HG03095 (cell line): ENCODE data around the gene INTS11.

Experiments used
- ATAC-seq: cut with Tn5 transposase; IDR thresholded peaks from one replicate; pipeline ENCODE4 v1.9.1; 2021; ENCODE audit warnings: moderate library complexity; ENCODE audit not compliant: unreplicated experiment

INTS11 gene

GRCh38 chr1:1303736-1304135, 20.7 kb downstream of the INTS11 start:
- ATAC-seq, result no peak

GRCh38 chr1:1302951-1303509, 21.4 kb downstream of the INTS11 start:
- no peak for ATAC-seq

- ATAC-seq, result no peak
Observed at GRCh38 chr1:1302006-1302430, 22.4 kb downstream of the INTS11 start.

- no peak for ATAC-seq
Observed at GRCh38 chr1:1300352-1300739, 24.1 kb downstream of the INTS11 start.

GRCh38 chr1:1299686-1300351, 24.6 kb downstream of the INTS11 start:
- no peak for ATAC-seq

- ATAC-seq, result no peak
Observed at GRCh38 chr1:1298861-1299685, 25.4 kb downstream of the INTS11 start.

GRCh38 chr1:1297802-1298424, 26.5 kb downstream of the INTS11 start:
- no peak for ATAC-seq

GRCh38 chr1:1296070-1297061, 28.1 kb downstream of the INTS11 start:
- ATAC-seq, result no peak

- ATAC-seq, result no peak
Observed at GRCh38 chr1:1295154-1295923, 29.1 kb downstream of the INTS11 start.

GRCh38 chr1:1294250-1294890, 30.1 kb downstream of the INTS11 start:
- no peak for ATAC-seq

GRCh38 chr1:1293263-1294249, 30.9 kb downstream of the INTS11 start:
- no peak for ATAC-seq

GRCh38 chr1:1292851-1293250, 31.6 kb downstream of the INTS11 start:
- no peak for ATAC-seq

GRCh38 chr1:1292442-1292779, 32.0 kb downstream of the INTS11 start:
- ATAC-seq, result no peak

- no peak for ATAC-seq
Observed at GRCh38 chr1:1291548-1292441, 32.7 kb downstream of the INTS11 start.

GRCh38 chr1:1291023-1291528, 33.4 kb downstream of the INTS11 start:
- ATAC-seq, result no peak

- ATAC-seq, result no peak
Observed at GRCh38 chr1:1290238-1290731, 34.2 kb downstream of the INTS11 start.
